Tibial nerve (tissue), 4 donors: Measurements from ENCODE around the gene DOCK2. TPM values are rescaled to one million over a fixed set of nuclear protein-coding genes. Genes with fewer than 3 reads are reported as not detected.
"Not testable (repeated sequence)": the region's sequence is repeated elsewhere in the genome, so short reads cannot be mapped to it uniquely, and the experiment has no call there.

Source experiments
- DNase-seq, 2 donors: peaks; one replicate each; pipeline ENCODE4 v3.0.0-alpha.2; 2019; ENCODE audit warnings: low spot score in 2 of 2
- H3K27ac ChIP-seq, 4 donors: fragments of 200-600 bp; sonication (generic) in 3 of 4; one replicate each; pipeline ENCODE4 v1.5.1; 2017 to 2019; ENCODE audit warnings: mild to moderate bottlenecking in 1 of 4
- H3K27me3 ChIP-seq, 2 donors: fragments of 200-600 bp; sonication (generic) in 1 of 2; one replicate each; pipeline versions ENCODE4 v1.5.1 to v1.6.0; 2017 to 2019
- H3K36me3 ChIP-seq, 3 donors: fragments of 200-600 bp; sonication (generic); one replicate each; pipeline ENCODE4 v1.5.1; 2018 to 2019
- H3K4me1 ChIP-seq, 4 donors: fragments of 200-600 bp; sonication (generic) in 3 of 4; one replicate each; pipeline ENCODE4 v1.5.1; 2017 to 2019
- H3K4me3 ChIP-seq, 4 donors: fragments of 200-600 bp; sonication (generic) in 3 of 4; one replicate each; pipeline ENCODE4 v1.5.1; 2017 to 2019; ENCODE audit warnings: mild to moderate bottlenecking in 1 of 4, moderate library complexity in 1 of 4
- H3K9me3 ChIP-seq, 4 donors: fragments of 200-600 bp; sonication (generic) in 3 of 4; one replicate each; pipeline ENCODE4 v1.5.1; 2017 to 2019
- EP300 ChIP-seq, 2 donors: sonication (generic); formaldehyde crosslinking; IDR thresholded peaks; one replicate each; pipeline ENCODE4 v1.6.1; 2017; ENCODE audit warnings: antibody characterized with exemption in 2 of 2, mild to moderate bottlenecking in 1 of 2
- POLR2A ChIP-seq, 2 donors: fragments of 450-650 bp; IDR thresholded peaks; one replicate each; pipeline ENCODE4 v1.6.1; 2017; ENCODE audit warnings: antibody characterized with exemption in 2 of 2, mild to moderate bottlenecking in 2 of 2, moderate library complexity in 2 of 2
- WGBS, 2 donors: methylation state at CpG; one replicate each; pipeline ENCODE4 v1.1.5; 2018; 5-methylcytosine and 5-hydroxymethylcytosine counted together
- total RNA-seq, 4 donors: library from RNA; depleted of rRNA; stranded (reverse); fragments of >200 nt; gene quantifications; one replicate each; pipeline ENCODE4 v1.1.0, GENCODE V29; 2016
- TF ChIP-seq, protein P1 (sequence below), 5 experiments: fragments of 200-600 bp in 3 of 5; fragments of 450-650 bp in 2 of 5; sonication (generic) in 3 of 5; IDR thresholded peaks; one replicate each; pipeline ENCODE4 v1.5.1; 2016 to 2019; ENCODE audit warnings: antibody characterized with exemption in 5 of 5, mild to moderate bottlenecking in 3 of 5, moderate library complexity in 2 of 5

Gene DOCK2
- total RNA-seq, 4 donors from 2014 or later: 14.9 to 83.4 (median 23.8) TPM

DNA sequence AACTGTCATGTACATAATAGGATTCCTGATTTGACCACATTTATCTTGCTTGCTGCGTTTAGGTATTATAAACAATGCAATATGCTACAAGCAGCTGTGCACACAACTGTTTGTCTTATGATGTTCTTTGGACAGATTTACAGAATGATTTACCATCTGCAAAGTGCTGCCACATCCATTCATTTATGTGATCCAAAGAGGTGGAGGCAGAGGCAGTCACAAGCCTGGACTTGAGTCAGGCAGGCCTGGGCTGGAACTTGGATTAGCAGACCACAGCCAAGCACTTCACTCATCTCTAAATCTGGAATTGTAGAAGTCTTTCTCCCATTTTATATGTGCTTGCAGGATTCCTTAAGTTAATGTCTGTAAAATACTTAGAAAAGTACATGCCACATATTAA, 194.3 kb downstream of the DOCK2 start:
- DNase-seq: no peak
- no peaks in the 10 kb centered on the region for H3K4me1 ChIP-seq
- no peaks in the 10 kb centered on the region for H3K27me3 ChIP-seq
- H3K4me3 ChIP-seq: no peak overlapping the region
- H3K9me3 ChIP-seq: no peaks in the 10 kb centered on the region
- H3K27ac ChIP-seq: no peak overlapping the region
- 50 to 78% methylated on average over 1 of the region's 1 CpG for WGBS, 2 donors
- no peak for TF ChIP-seq POLR2A (IDR thresholded peaks at IDR 0.05)
- TF ChIP-seq EP300 (IDR thresholded peaks at IDR 0.05): no peak
- TF ChIP-seq, protein P1, sequence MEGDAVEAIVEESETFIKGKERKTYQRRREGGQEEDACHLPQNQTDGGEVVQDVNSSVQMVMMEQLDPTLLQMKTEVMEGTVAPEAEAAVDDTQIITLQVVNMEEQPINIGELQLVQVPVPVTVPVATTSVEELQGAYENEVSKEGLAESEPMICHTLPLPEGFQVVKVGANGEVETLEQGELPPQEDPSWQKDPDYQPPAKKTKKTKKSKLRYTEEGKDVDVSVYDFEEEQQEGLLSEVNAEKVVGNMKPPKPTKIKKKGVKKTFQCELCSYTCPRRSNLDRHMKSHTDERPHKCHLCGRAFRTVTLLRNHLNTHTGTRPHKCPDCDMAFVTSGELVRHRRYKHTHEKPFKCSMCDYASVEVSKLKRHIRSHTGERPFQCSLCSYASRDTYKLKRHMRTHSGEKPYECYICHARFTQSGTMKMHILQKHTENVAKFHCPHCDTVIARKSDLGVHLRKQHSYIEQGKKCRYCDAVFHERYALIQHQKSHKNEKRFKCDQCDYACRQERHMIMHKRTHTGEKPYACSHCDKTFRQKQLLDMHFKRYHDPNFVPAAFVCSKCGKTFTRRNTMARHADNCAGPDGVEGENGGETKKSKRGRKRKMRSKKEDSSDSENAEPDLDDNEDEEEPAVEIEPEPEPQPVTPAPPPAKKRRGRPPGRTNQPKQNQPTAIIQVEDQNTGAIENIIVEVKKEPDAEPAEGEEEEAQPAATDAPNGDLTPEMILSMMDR (IDR thresholded peaks at IDR 0.05): no peak
- H3K36me3 ChIP-seq: no peaks in the 10 kb centered on the region

DNA sequence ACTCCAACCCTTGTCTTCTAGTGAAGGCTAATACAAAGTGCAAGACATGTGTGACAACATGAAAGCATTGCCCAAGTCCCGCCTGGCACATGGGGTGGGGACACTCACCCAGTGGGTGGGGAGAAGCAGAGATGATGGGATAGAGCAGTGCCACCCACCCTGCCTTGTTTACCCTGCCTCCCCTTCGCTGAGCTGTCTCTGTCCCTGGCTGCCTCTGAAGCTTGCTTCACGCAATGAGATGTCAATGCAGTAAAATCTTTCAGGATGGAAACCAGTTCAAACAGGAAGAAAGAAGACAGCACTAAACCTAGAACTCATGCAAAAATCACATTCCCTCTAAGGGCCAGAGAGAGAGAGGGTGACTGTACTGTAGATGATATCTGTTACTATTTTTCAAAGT, 195.2 kb downstream of the DOCK2 start:
- DNase-seq: no peak
- 87 to 88% methylated on average over 3 of the region's 3 CpGs for WGBS, 2 donors

DNA sequence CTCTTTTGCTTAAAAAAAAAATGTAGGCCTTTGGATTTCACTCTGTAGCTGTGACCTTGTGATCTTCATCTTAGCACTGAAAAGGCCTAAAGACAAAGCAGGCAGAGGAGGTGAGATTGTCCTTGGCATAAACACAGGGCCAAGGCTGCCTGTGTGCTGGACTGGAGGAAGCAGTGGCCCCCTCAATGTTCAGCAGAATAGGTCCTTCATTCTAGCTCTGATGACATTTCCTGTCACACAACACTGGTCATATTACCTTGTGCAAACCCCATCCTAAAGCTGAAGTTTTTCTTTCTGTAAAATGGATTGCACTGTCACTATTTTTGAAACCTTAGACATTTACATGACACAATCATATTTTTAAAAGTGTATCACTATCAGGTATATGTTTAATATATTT, 195.8 kb downstream of the DOCK2 start:
- no peak overlapping the region for H3K27ac ChIP-seq
- no peak for TF ChIP-seq EP300 (IDR thresholded peaks at IDR 0.05)
- H3K4me1 ChIP-seq: peaks cover 0 to 5% (median 0%) of the 10 kb centered on the region in 4 donors
- H3K36me3 ChIP-seq: no peaks in the 10 kb centered on the region
- no peaks in the 10 kb centered on the region for H3K27me3 ChIP-seq
- DNase-seq: no peak
- no peaks in the 10 kb centered on the region for H3K9me3 ChIP-seq
- no peak overlapping the region for H3K4me3 ChIP-seq

More for the DNA sequence above, 195.2 kb downstream of the DOCK2 start:
- no peaks in the 10 kb centered on the region for H3K27me3 ChIP-seq
- H3K36me3 ChIP-seq: no peaks in the 10 kb centered on the region
- no peaks in the 10 kb centered on the region for H3K9me3 ChIP-seq
- H3K4me1 ChIP-seq: no peaks in the 10 kb centered on the region
- no peak overlapping the region for H3K4me3 ChIP-seq
- H3K27ac ChIP-seq: no peak overlapping the region
- TF ChIP-seq POLR2A (IDR thresholded peaks at IDR 0.05) (no peak), EP300 (IDR thresholded peaks at IDR 0.05) (no peak)
- TF ChIP-seq, protein P1 (IDR thresholded peaks at IDR 0.05): no peak

DNA sequence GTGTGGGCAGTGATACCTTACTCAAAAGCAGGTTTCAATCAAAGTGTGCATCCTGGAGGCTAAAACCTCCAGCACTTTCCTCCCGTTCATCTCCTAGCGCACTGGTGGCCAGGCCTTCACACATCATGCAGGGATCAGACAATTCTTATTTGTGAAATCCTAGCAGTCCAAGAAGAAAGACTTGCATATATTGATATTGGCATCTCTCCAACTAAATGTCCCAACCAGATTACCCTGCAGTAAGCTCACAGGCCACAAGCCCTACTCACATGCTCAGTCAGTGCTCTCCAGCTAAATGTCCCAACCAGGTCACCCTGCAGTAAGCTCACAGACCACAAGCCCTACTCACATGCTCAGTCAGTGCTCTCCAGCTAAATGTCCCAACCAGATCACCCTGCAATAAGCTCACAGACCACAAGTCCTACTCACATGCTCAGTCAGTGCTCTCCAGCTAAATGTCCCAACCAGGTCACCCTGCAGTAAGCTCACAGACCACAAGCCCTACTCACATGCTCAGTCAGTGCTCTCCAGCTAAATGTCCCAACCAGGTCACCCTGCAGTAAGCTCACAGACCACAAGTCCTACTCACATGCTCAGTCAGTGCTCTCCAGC, 196.7 kb downstream of the DOCK2 start:
- 80 to 100% methylated on average over 2 of the region's 2 CpGs for WGBS, 2 donors
- H3K27ac ChIP-seq, H3K9me3 ChIP-seq, DNase-seq, H3K4me3 ChIP-seq, H3K4me1 ChIP-seq, H3K36me3 ChIP-seq, H3K27me3 ChIP-seq: not testable (repeated sequence)

DNA sequence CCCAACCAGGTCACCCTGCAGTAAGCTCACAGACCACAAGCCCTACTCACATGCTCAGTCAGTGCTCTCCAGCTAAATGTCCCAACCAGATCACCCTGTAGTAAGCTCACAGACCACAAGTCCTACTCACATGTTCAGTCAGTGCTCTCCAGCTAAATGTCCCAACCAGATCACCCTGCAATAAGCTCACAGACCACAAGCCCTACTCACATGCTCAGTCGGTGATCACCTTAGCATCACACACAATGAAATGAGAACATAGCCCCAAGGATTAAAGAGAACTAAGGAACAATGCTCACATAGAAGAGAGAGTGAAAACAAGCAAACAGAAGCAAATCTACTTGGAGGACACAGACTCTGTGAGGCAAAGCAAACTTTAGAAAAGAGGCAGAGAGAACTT, 197.5 kb downstream of the DOCK2 start:
- H3K27me3 ChIP-seq, H3K36me3 ChIP-seq, H3K4me1 ChIP-seq, H3K9me3 ChIP-seq, H3K4me3 ChIP-seq, DNase-seq, H3K27ac ChIP-seq: not testable (repeated sequence)
- whole genome bisulfite sequencing, 2 donors: 69 to 86% methylated on average over 1 of the region's 1 CpG

DNA sequence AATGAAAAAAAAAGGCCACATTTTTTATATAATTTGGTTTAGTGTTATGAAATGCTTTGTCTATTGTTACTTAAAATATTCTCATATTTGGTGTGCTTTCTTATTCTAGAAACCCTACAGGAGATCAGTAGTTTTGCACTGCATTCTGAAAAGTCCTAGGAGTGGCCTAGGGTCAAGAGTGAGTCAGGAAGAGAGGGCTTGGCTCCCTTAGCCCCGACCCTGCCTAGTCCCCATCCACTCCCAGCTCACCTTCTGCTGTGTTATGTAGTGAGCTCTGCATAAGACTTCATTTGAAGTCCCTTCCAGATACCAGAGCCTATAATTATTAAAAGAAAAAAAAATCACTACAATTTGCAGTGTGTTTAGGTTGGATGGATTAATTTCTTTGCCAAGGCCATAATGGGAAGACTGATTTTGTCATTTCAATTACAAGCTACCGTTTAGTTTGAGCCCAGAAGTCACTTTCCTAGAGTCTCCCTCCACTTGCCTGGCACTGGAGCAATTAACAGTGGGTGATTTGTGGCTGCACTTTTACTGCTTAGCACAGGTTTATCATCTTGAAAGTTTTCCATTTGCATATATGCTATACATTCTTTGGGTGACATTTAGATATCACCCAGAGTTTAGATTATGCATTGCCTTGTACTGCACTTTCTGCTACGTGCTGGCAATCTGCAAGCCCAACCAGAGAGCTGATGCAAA, 199.9 kb downstream of the DOCK2 start:
- 42 to 49% methylated on average over 3 of the region's 3 CpGs for WGBS, 2 donors
- DNase-seq: no peak
- no peaks in the 10 kb centered on the region for H3K9me3 ChIP-seq
- no peak overlapping the region for H3K4me3 ChIP-seq
- TF ChIP-seq, protein P1 (IDR thresholded peaks at IDR 0.05): no peak
- TF ChIP-seq EP300 (IDR thresholded peaks at IDR 0.05) (no peak), POLR2A (IDR thresholded peaks at IDR 0.05) (no peak)
- no peak overlapping the region for H3K27ac ChIP-seq
- H3K36me3 ChIP-seq: no peaks in the 10 kb centered on the region
- H3K4me1 ChIP-seq: peaks cover 0 to 6% (median 0%) of the 10 kb centered on the region in 4 donors
- H3K27me3 ChIP-seq: no peaks in the 10 kb centered on the region
